ENCODE results near the gene INAFM2.

The INAFM2 gene

DNA sequence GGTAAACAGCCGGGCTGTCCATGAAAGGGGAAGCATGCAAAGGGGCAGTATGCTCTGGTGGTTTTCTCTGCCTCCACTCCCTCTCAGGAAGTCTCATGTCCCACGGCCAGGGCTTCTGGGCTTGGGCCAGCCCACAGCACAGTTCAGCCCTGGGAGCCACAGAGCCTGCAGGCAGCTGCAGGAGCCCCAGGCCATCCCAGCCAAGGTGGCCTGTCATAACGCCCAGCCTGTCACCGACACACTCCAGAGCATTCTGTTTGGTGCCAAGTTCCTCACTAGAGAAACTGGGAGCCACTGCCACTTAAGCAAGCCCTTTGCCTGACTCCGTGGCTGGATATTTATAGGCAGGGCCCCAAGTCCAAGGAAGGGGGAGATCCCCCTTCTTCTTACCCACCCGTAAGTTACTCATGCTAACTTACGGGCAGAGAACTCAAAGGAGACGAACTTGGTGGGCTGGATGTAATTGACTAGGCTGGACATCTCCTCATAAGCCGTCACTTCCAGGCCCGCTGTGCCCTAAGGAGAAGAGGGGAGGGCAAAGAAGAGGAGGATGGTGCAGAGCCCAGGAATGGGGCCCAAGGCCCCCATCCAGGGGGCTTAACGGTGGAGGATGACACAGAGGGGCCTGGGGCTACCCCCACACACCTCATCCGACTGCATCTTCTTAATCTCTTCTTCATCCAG, 27.5 kb upstream of the INAFM2 start:
- Histone ChIP-seq H3K4me3 (ENCODE audit: low read depth in 1 of 5, low read length in 5 of 5) (no peak overlapping the region), H3K27ac (ENCODE audit: low read depth, low read length) (no peak overlapping the region), H3K4me1 (ENCODE audit: control insufficient read depth in 5 of 5, insufficient read depth in 5 of 5, low read length in 5 of 5) (peaks cover 2 to 16% (median 5%) of the 10 kb centered on the region in 5 donors), H3K9ac (ENCODE audit: low read length in 5 of 5) (no peak overlapping the region), H3K36me3 (ENCODE audit: control insufficient read depth in 5 of 5, insufficient read depth in 5 of 5, low read length in 5 of 5) (peaks cover 0 to 48% (median 3%) of the 10 kb centered on the region in 5 donors), H3K27me3 (ENCODE audit: control insufficient read depth in 5 of 5, insufficient read depth in 4 of 5, low read length in 5 of 5) (peaks cover 0 to 18% (median 6%) of the 10 kb centered on the region in 5 donors), H3K9me3 (ENCODE audit: control insufficient read depth in 5 of 5, low read length in 5 of 5) (peaks cover 4 to 12% (median 5%) of the 10 kb centered on the region in 5 donors)

DNA sequence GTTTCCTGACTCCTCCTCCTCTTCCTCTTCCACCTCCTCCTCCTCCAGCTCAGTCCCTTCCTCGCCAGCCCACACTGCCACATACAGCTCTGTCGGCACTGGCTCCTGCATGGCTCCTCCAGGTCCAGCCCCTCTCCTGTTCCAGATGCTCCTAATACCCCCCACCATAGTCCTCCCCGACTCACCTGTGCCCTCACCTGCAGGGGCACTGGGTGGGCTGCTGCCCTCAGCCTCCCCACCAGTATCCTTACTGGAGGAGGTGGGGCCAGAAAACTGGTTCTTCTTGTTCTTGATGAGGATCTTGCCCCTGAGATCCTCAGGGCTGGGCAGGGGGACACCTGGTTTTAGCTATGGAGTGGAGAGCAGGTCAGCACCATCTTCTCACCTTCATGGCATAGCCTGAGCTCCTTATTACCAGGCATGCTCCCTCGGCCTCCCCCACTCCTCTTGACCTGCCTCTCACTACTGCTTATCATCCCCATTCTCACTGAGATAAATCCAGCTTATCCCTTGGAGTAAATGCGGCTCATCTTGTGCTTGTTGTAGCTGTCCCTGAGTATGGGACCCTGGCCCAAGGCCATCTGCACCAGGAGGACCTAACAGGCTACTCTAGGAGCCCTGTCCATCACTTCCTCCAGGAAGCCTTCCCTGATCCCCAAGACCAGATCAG, 26.8 kb upstream of the INAFM2 start:
- H3K9ac ChIP-seq (ENCODE audit: low read length in 5 of 5): no peak overlapping the region
- H3K9me3 ChIP-seq (ENCODE audit: control insufficient read depth in 5 of 5, low read length in 5 of 5): peaks cover 4 to 12% (median 5%) of the 10 kb centered on the region in 5 donors
- peaks cover 0 to 45% (median 3%) of the 10 kb centered on the region in 5 donors for H3K36me3 ChIP-seq (ENCODE audit: control insufficient read depth in 5 of 5, insufficient read depth in 5 of 5, low read length in 5 of 5)
- H3K4me3 ChIP-seq (ENCODE audit: low read depth in 1 of 5, low read length in 5 of 5): no peak overlapping the region
- peaks cover 0 to 17% (median 0%) of the 10 kb centered on the region in 5 donors for H3K4me1 ChIP-seq (ENCODE audit: control insufficient read depth in 5 of 5, insufficient read depth in 5 of 5, low read length in 5 of 5)
- H3K27ac ChIP-seq (ENCODE audit: low read depth, low read length): no peak overlapping the region
- peaks cover 0 to 17% (median 7%) of the 10 kb centered on the region in 5 donors for H3K27me3 ChIP-seq (ENCODE audit: control insufficient read depth in 5 of 5, insufficient read depth in 4 of 5, low read length in 5 of 5)

DNA sequence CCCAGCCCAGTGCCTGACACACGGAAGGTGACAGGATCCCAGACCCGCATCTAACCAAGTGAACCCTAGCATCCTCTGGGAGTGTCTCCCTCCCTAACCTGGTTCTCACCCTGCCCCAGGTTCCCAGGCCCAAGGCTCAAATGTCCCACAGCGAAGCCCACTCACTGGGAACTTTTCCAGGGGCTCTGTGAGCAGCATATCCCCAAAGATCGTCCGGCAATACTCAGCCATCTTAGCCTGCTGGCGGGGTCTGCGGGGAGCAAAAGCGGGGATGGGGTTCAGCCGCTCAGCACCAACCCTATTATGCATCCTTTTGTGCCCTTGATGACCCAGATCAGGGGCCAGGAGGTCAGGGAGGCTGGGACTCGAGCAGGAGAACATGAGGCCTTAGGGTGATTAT, 26.1 kb upstream of the INAFM2 start:
- Histone ChIP-seq H3K9ac (ENCODE audit: low read length in 5 of 5) (no peak overlapping the region), H3K4me3 (ENCODE audit: low read depth in 1 of 5, low read length in 5 of 5) (no peak overlapping the region), H3K27me3 (ENCODE audit: control insufficient read depth in 5 of 5, insufficient read depth in 4 of 5, low read length in 5 of 5) (peaks cover 0 to 13% (median 7%) of the 10 kb centered on the region in 5 donors), H3K4me1 (ENCODE audit: control insufficient read depth in 5 of 5, insufficient read depth in 5 of 5, low read length in 5 of 5) (peaks cover 0 to 19% (median 0%) of the 10 kb centered on the region in 5 donors), H3K27ac (ENCODE audit: low read depth, low read length) (no peak overlapping the region), H3K9me3 (ENCODE audit: control insufficient read depth in 5 of 5, low read length in 5 of 5) (peaks cover 4 to 12% (median 5%) of the 10 kb centered on the region in 5 donors), H3K36me3 (ENCODE audit: control insufficient read depth in 5 of 5, insufficient read depth in 5 of 5, low read length in 5 of 5) (peaks cover 0 to 44% (median 3%) of the 10 kb centered on the region in 5 donors)

DNA sequence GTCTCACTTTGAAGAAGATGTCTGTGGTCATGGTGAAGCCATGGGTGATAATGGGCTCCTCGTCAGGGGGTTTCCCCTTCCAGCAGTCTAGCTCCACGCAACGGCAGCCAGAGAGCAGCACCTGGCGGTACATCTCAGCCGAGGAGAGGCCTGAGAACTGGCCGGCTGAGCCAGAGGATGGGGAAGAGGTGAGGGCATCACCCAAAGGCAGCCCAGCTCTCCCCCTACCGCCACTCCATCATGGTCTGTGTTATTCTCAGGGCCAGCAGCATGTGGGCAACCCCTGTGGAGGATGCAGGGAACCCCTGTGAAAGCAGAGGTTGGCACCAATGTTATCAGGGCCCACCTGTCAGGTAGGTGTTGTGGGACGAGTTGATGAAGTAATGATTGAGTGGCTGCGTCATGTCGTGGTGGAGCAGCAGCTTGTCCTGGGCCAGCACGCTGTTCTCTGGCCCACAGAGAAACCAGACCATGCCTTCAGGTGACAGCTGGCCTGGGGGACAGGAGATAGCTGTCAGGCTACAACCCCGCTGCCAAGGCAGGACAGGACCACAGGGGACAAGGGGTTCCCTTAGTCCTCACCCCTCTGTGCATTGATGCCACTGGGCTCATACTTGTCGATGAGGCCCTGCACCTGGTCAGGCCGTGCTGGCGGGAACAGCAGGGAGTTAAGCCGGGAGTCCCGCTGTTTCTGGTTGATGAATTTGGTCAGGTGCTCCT, 25.1 kb upstream of the INAFM2 start:
- peaks cover 0 to 11% (median 7%) of the 10 kb centered on the region in 5 donors for H3K27me3 ChIP-seq (ENCODE audit: control insufficient read depth in 5 of 5, insufficient read depth in 4 of 5, low read length in 5 of 5)
- no peak overlapping the region for H3K4me3 ChIP-seq (ENCODE audit: low read depth in 1 of 5, low read length in 5 of 5)
- H3K9ac ChIP-seq (ENCODE audit: low read length in 5 of 5): no peak overlapping the region
- H3K36me3 ChIP-seq (ENCODE audit: control insufficient read depth in 5 of 5, insufficient read depth in 5 of 5, low read length in 5 of 5): peaks cover 0 to 46% (median 3%) of the 10 kb centered on the region in 5 donors
- H3K9me3 ChIP-seq (ENCODE audit: control insufficient read depth in 5 of 5, low read length in 5 of 5): peaks cover 4 to 12% (median 5%) of the 10 kb centered on the region in 5 donors
- no peak overlapping the region for H3K27ac ChIP-seq (ENCODE audit: low read depth, low read length)
- peaks cover 0 to 15% (median 0%) of the 10 kb centered on the region in 5 donors for H3K4me1 ChIP-seq (ENCODE audit: control insufficient read depth in 5 of 5, insufficient read depth in 5 of 5, low read length in 5 of 5)

DNA sequence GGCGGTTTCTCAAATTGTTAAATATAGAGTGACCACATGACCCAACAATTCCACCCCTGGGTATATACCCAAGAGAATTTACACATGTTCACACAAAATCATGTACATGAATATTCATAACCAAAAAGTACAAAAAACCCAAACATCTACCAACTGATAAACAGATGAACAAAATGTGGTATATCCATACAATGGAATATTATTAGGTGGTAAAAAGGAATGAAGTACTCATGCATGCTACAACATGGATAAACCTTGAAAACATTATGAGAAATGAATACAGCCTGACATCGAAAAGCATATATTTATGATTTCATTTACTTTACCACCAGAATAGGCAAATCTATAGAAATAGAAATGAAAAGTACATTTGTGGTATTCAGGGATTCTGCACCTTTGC, 23.1 kb upstream of the INAFM2 start:
- Histone ChIP-seq H3K4me1 (ENCODE audit: control insufficient read depth in 5 of 5, insufficient read depth in 5 of 5, low read length in 5 of 5) (peaks cover 0 to 12% (median 0%) of the 10 kb centered on the region in 5 donors), H3K4me3 (ENCODE audit: low read depth in 1 of 5, low read length in 5 of 5) (no peak overlapping the region), H3K27ac (ENCODE audit: low read depth, low read length) (no peak overlapping the region), H3K9ac (ENCODE audit: low read length in 5 of 5) (no peak overlapping the region), H3K27me3 (ENCODE audit: control insufficient read depth in 5 of 5, insufficient read depth in 4 of 5, low read length in 5 of 5) (peaks cover 0 to 11% (median 6%) of the 10 kb centered on the region in 5 donors), H3K9me3 (ENCODE audit: control insufficient read depth in 5 of 5, low read length in 5 of 5) (peaks cover 4 to 12% (median 5%) of the 10 kb centered on the region in 5 donors), H3K36me3 (ENCODE audit: control insufficient read depth in 5 of 5, insufficient read depth in 5 of 5, low read length in 5 of 5) (peaks cover 0 to 39% (median 3%) of the 10 kb centered on the region in 5 donors)

DNA sequence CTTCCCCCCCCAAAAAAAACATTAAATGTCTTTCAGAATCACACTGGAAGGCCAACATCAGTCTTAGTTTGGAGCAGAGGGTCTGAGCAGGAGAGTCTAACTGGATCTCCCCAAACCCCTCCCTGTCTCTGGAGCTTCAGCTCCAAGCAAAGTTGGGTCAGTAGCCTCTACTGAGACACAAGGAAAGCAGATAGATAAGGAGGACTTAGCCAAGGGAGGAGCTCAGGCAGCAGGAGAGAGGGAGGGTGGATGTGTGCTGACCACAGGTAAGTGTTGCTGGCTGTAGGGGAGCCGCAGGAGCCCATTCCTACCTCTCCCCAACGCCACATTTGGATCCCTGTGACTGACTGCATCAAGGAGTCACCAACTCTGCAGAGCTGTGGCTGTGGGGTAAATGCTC, 22.7 kb upstream of the INAFM2 start:
- Histone ChIP-seq H3K36me3 (ENCODE audit: control insufficient read depth in 5 of 5, insufficient read depth in 5 of 5, low read length in 5 of 5) (peaks cover 0 to 35% (median 2%) of the 10 kb centered on the region in 5 donors), H3K9me3 (ENCODE audit: control insufficient read depth in 5 of 5, low read length in 5 of 5) (peaks cover 4 to 12% (median 5%) of the 10 kb centered on the region in 5 donors), H3K27ac (ENCODE audit: low read depth, low read length) (no peak overlapping the region), H3K4me3 (ENCODE audit: low read depth in 1 of 5, low read length in 5 of 5) (no peak overlapping the region), H3K4me1 (ENCODE audit: control insufficient read depth in 5 of 5, insufficient read depth in 5 of 5, low read length in 5 of 5) (peaks cover 0 to 15% (median 1%) of the 10 kb centered on the region in 5 donors), H3K27me3 (ENCODE audit: control insufficient read depth in 5 of 5, insufficient read depth in 4 of 5, low read length in 5 of 5) (peaks cover 0 to 9% (median 2%) of the 10 kb centered on the region in 5 donors), H3K9ac (ENCODE audit: low read length in 5 of 5) (no peak overlapping the region)

DNA sequence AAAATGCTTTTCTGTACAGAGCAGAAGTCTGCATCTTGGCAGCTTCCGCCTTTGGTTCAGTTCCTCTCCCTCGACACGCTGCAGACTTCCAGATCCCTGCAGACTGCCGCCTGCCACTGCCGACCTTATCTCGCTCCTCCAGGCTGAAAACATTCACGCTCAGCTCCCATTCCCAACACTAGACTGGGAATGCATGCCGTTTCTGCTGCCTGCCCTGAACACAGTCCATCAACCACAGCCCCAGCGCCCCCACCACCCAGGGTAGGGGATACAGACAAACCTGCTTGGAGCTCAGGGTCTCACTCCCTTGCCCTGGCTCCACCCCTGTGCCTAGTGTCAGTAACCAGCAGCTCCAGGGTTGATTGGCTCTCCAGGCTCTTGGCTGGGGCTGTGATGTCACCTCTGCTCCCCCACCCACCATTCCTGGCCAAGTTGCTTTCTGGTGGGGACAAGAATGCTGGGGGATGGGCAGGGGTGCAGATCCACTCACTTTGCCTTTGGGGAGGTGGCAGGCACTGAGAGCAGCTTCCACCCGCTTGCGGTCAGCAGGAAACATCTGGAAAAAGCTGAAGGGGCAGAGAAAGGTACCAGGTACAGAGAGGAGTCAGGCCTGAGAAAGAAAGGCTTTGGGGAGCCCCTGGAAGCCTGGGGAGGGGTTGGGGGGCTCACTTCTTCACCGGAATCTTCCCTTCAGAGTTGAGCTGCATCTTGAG, 21.9 kb upstream of the INAFM2 start:
- no peak overlapping the region for H3K4me3 ChIP-seq (ENCODE audit: low read depth in 1 of 5, low read length in 5 of 5)
- H3K27ac ChIP-seq (ENCODE audit: low read depth, low read length): no peak overlapping the region
- peaks cover 4 to 12% (median 5%) of the 10 kb centered on the region in 5 donors for H3K9me3 ChIP-seq (ENCODE audit: control insufficient read depth in 5 of 5, low read length in 5 of 5)
- peaks cover 0 to 7% (median 2%) of the 10 kb centered on the region in 5 donors for H3K27me3 ChIP-seq (ENCODE audit: control insufficient read depth in 5 of 5, insufficient read depth in 4 of 5, low read length in 5 of 5)
- H3K9ac ChIP-seq (ENCODE audit: low read length in 5 of 5): no peak overlapping the region
- peaks cover 0 to 23% (median 2%) of the 10 kb centered on the region in 5 donors for H3K4me1 ChIP-seq (ENCODE audit: control insufficient read depth in 5 of 5, insufficient read depth in 5 of 5, low read length in 5 of 5)
- H3K36me3 ChIP-seq (ENCODE audit: control insufficient read depth in 5 of 5, insufficient read depth in 5 of 5, low read length in 5 of 5): peaks cover 0 to 32% (median 2%) of the 10 kb centered on the region in 5 donors

DNA sequence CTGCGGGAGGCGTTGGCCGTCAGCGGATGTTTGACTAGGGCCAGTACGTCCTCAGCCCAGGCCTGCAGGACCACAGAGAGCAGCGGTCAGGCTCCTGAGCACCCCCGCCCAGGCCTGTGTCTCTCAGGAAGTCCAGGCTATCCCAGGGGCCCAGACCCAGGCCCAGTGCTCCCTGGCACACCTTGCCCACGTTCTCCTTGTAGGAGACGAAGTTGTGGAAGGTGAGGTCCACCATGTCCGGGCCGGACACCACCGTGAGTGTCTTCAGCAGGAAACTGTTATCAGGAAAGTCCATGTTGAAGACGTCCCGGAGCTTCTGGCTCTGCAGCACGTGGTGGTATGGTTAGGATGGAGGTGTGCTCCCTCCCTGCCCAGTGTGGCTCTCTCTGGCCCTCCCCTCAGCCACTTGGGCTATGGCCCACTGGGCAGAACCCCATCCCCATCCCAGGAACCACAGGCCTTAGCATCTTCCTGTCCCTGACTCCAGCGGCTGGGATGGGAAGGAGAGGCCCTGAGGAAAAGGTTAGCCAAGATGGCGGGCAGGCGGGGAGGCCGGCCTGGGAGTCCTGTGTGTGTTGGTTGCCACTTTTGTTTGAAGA, 21.1 kb upstream of the INAFM2 start:
- H3K9me3 ChIP-seq (ENCODE audit: control insufficient read depth in 5 of 5, low read length in 5 of 5): peaks cover 4 to 12% (median 5%) of the 10 kb centered on the region in 5 donors
- no peak overlapping the region for H3K9ac ChIP-seq (ENCODE audit: low read length in 5 of 5)
- no peak overlapping the region for H3K27ac ChIP-seq (ENCODE audit: low read depth, low read length)
- H3K27me3 ChIP-seq (ENCODE audit: control insufficient read depth in 5 of 5, insufficient read depth in 4 of 5, low read length in 5 of 5): peaks cover 0 to 5% (median 2%) of the 10 kb centered on the region in 5 donors
- H3K36me3 ChIP-seq (ENCODE audit: control insufficient read depth in 5 of 5, insufficient read depth in 5 of 5, low read length in 5 of 5): peaks cover 0 to 32% (median 2%) of the 10 kb centered on the region in 5 donors
- peaks cover 0 to 24% (median 2%) of the 10 kb centered on the region in 5 donors for H3K4me1 ChIP-seq (ENCODE audit: control insufficient read depth in 5 of 5, insufficient read depth in 5 of 5, low read length in 5 of 5)
- H3K4me3 ChIP-seq (ENCODE audit: low read depth in 1 of 5, low read length in 5 of 5): no peak overlapping the region

DNA sequence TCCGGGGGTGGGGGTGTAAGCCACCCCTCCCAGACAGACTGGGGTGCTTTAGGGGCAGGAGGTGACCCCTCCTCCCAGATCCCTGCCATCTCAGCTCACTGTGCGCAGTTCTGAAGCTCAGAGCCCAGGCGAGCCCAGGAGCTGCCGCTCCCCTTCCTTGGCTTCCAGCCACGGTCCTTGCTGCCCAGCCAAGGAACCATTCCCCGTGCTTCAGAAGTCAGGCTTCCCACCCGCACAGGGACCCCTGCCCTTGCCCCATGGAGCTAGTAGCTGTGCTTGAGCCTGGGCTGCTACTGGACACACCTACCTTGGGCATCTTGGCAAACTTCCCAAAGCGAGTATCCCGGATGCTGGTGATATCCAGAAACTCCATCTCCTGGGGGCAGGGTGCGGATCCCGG, 20.5 kb upstream of the INAFM2 start:
- Histone ChIP-seq H3K9ac (ENCODE audit: low read length in 5 of 5) (no peak overlapping the region), H3K27ac (ENCODE audit: low read depth, low read length) (no peak overlapping the region), H3K36me3 (ENCODE audit: control insufficient read depth in 5 of 5, insufficient read depth in 5 of 5, low read length in 5 of 5) (peaks cover 0 to 26% (median 0%) of the 10 kb centered on the region in 5 donors), H3K9me3 (ENCODE audit: control insufficient read depth in 5 of 5, low read length in 5 of 5) (peaks cover 4 to 12% (median 5%) of the 10 kb centered on the region in 5 donors), H3K4me3 (ENCODE audit: low read depth in 1 of 5, low read length in 5 of 5) (no peak overlapping the region), H3K4me1 (ENCODE audit: control insufficient read depth in 5 of 5, insufficient read depth in 5 of 5, low read length in 5 of 5) (peaks cover 0 to 24% (median 2%) of the 10 kb centered on the region in 5 donors), H3K27me3 (ENCODE audit: control insufficient read depth in 5 of 5, insufficient read depth in 4 of 5, low read length in 5 of 5) (peaks cover 0 to 5% (median 2%) of the 10 kb centered on the region in 5 donors)

All from subcutaneous abdominal adipose tissue (tissue), 5 donors.